ENCODE data around the gene IL1RAPL2.
"Not testable (repeated sequence)": the region's sequence is repeated elsewhere in the genome, so short reads cannot be mapped to it uniquely, and the experiment has no call there.

- TF ChIP-seq CTCF (IDR thresholded peaks at IDR 0.05; ENCODE audit: control extremely low read depth in 1 of 3, insufficient read depth in 1 of 3, low read depth in 1 of 3, low read length in 3 of 3); POLR2A (IDR thresholded peaks at IDR 0.05; ENCODE audit: control extremely low read depth in 1 of 2, low read depth in 2 of 2, low read length in 2 of 2); HDAC6 (IDR thresholded peaks at IDR 0.05; ENCODE audit: low read depth, low read length); SUZ12 (IDR thresholded peaks at IDR 0.05; ENCODE audit: low read length); ATF2 (IDR thresholded peaks at IDR 0.05; ENCODE audit: low read length); ZNF274 (IDR thresholded peaks at IDR 0.05; ENCODE audit: borderline replicate concordance, extremely low read depth, low read length); USF2 (IDR thresholded peaks at IDR 0.05; ENCODE audit: low read length); MAFK (IDR thresholded peaks at IDR 0.05; ENCODE audit: low read depth, low read length); GABPA (IDR thresholded peaks at IDR 0.05; ENCODE audit: borderline replicate concordance, insufficient read depth, low read length); BCL11A (IDR thresholded peaks at IDR 0.05; ENCODE audit: low read depth in 2 of 2, low read length in 2 of 2); SP2 (IDR thresholded peaks at IDR 0.05; ENCODE audit: low read length); TAF1 (IDR thresholded peaks at IDR 0.05; ENCODE audit: low read depth, low read length): not testable (repeated sequence)
Observed at GRCh38 chrX:105684288-105684687, 1118.3 kb downstream of the IL1RAPL2 start.

Data from H1 (cell line).